Activated CD4-positive, alpha-beta T cell treated with anti-CD3 and anti-CD28 coated beads, Interleukin-2, Interleukin-6, amounts not matched to agents 100 ng/mL and 50 ng/mL, durations not matched to agents 16 hours and 8 hours (primary cell): ENCODE measurements around the gene PROSER3.
"Not testable (repeated sequence)": the region's sequence is repeated elsewhere in the genome, so short reads cannot be mapped to it uniquely, and the experiment has no call there.

Experiments used
- DNase-seq: peaks from one replicate; pipeline ENCODE4 v3.0.0-alpha.2; 2020

The PROSER3 gene

GRCh38 chr19:35755550-35756376 is 2.2 kb upstream of the PROSER3 start:
- DNase-seq = peak; percentile 46

GRCh38 chr19:35756377-35757230 is 1.4 kb upstream of the PROSER3 start, which contains the start of gene HSPB6:
Gene HSPB6, minus strand, starts transcription at chr19:35757029. Its CDS starts 21 bp downstream, at chr19:35757008.
- no peak for DNase-seq

GRCh38 chr19:35757231-35757748 is 686 bp upstream of the PROSER3 start:
- DNase-seq = peak; percentile 44

- DNase-seq = no peak
Observed at GRCh38 chr19:35759697-35760096, 1.7 kb downstream of the PROSER3 start.

- DNase-seq = no peak
Observed at GRCh38 chr19:35760711-35761349, 2.9 kb downstream of the PROSER3 start.

- no peak for DNase-seq
Observed at GRCh38 chr19:35764432-35765315, 6.7 kb downstream of the PROSER3 start.

- DNase-seq = no peak
Observed at GRCh38 chr19:35766571-35767104, 8.7 kb downstream of the PROSER3 start.

GRCh38 chr19:35767288-35768081 is 9.5 kb downstream of the PROSER3 start:
- no peak for DNase-seq

- DNase-seq = no peak
Observed at GRCh38 chr19:35768082-35768421, 10.1 kb downstream of the PROSER3 start.

GRCh38 chr19:35772362-35772761 is 14.4 kb downstream of the PROSER3 start:
- not testable (repeated sequence) for DNase-seq

GRCh38 chr19:35773020-35773806 is 15.2 kb downstream of the PROSER3 start:
- DNase-seq = no peak

GRCh38 chr19:35774274-35775045 is 16.5 kb downstream of the PROSER3 start:
- DNase-seq = no peak

- DNase-seq = no peak
Observed at GRCh38 chr19:35775046-35775297, 17.0 kb downstream of the PROSER3 start.

- peak; percentile 99 for DNase-seq
Observed at GRCh38 chr19:35775298-35776101, 17.5 kb downstream of the PROSER3 start, which contains the start of gene ARHGAP33. Gene ARHGAP33, plus strand, starts transcription at chr19:35775564. Its CDS starts 95 bp downstream, at chr19:35775659.

GRCh38 chr19:35776102-35776788 is 18.3 kb downstream of the PROSER3 start:
- no peak for DNase-seq

GRCh38 chr19:35777086-35777841 is 19.3 kb downstream of the PROSER3 start:
- no peak for DNase-seq

GRCh38 chr19:35777961-35778360 is 20.0 kb downstream of the PROSER3 start:
- no peak for DNase-seq
